HuH-7 (cell line): ENCODE measurements around the gene ADH4.
A peak's percentile ranks its signal among the peaks of the same experiment; 100 is the strongest.
"Not testable (repeated sequence)": the region's sequence is repeated elsewhere in the genome, so short reads cannot be mapped to it uniquely, and the experiment has no call there.

ENCODE experiments used
- DNase-seq: peaks from one replicate; pipeline ENCODE4 v3.0.0; 2011; ENCODE audit warnings: low spot score

ADH4 gene

GRCh38 chr4:99144070-99144469 lies at the start of gene ADH4:
Gene ADH4 (minus strand): TSS chr4:99144297. CDS start chr4:99144222, 75 bp downstream.
- peak; percentile 8 for DNase-seq

GRCh38 chr4:99190336-99190735 lies 46.2 kb upstream of the ADH4 start:
- DNase-seq = no peak

- not testable (repeated sequence) for DNase-seq
These were observed 45.8 kb upstream of the ADH4 start for GRCh38 chr4:99189900-99190299.

GRCh38 chr4:99186029-99186428 lies 41.9 kb upstream of the ADH4 start:
- DNase-seq = no peak

- DNase-seq = no peak
These were observed 41.5 kb upstream of the ADH4 start for GRCh38 chr4:99185581-99185980.

- no peak for DNase-seq
These were observed 36.4 kb upstream of the ADH4 start for GRCh38 chr4:99180382-99181070.

DNA sequence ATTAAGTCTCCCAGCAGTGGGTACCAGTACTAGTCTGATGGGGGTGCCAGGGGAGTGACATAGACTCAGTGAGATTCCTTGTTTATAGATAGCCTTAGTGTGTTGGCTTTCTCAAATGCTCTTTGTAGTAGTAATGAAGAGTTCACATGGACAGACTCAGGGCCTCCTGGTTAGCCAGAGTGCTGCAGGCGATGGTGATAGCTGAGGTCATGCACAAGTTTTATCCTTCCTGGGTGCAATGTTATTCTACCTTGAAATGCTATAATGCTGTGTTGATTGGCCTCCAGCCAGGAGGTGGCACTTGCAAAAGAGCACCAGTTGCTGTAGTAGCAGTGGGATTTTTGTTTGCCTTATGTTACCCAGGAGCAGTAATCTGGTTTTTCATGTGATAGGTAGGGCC lies 35.5 kb upstream of the ADH4 start:
- no peak for DNase-seq

DNA sequence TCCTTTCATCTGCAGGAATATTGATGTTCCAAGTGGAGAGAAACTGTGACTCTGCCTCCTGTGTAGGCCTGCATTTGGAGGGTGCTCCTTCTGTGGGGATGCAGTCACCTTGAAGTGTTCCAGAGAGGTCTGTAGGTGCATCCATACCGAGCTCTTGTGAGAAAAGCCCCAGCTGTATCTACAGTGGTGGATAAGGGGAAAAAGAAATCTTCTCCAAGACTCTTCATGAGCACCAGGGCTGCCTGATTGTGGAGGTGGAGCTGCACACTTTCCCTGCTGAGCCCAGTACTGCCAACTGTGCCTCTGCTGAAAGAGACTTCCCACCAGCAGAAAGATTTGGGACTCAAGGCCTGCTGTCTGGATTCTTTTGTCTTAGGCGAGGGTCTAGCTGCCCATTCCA lies 35.1 kb upstream of the ADH4 start:
- no peak for DNase-seq

DNA sequence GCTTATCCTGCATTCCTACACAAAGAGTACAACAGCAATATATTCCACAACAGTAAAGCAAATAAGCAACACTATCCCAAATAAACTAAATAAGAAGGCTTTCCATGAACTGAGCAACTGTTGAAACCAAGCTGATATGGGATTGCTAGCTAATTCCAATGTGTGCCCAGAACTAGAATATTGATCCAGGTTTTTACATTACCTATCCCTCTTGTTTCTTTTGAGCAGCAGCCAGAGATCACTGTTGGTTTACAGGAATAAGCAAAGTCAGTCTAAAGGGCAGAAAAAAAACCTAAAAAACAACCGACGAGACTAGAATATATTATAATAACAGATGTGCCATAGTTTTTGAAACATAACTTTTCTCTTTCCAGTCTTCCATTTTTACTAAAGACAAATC lies 22.4 kb upstream of the ADH4 start:
- DNase-seq = no peak

- no peak for DNase-seq
These were observed 21.9 kb upstream of the ADH4 start for GRCh38 chr4:99165978-99166377.

DNA sequence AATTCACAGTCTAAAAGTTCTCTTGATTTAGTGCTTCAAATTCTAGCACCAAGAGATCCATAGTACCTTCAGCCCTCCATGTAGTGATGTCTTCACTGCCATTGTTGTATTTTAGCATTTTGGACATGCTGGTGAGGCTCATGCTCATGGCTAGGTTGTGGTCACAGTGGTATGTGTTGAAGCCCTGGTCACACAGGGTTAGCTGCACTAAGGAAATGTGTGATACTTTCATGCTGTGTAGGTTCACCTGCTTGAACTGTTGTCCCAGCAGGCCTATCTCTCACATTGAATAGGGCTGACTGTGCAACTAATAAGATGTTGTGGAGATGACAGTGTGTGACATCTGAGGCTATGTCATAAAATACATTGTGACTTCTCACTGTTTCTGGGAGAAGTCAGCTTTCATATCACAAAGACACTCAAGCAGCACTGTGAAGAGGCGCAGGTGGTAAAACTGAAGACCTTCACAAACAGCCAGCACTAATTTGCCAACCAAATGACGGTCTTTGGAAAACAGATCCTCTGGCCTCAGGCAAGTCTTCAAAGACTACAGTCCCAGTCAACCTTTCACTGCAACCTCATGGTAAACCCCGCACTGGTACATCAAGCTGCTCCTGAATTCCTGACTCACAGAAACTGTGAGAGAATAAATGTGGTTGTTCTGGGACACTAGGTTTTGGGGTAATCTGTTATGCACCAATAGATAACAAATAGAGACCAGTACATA lies 17.4 kb upstream of the ADH4 start:
- DNase-seq = no peak

DNA sequence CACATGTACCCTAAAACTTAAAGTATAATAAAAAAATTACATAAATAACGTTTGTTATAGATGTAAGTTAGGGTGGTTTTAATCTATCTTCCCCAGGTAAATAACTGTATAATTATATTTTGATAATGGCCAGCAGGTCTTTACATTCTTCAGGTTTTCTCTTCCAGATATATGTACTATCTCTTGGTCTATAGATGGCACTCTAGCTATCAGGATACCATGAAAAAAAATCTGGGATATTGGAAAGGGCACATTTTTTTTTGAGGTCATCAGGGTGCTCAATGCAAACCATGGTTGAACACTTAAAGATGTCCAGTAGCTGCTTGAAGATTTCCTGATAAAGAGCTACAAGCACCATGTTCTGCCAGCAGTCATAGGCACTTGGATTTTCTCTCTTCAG lies 15.6 kb upstream of the ADH4 start:
- DNase-seq = no peak

DNA sequence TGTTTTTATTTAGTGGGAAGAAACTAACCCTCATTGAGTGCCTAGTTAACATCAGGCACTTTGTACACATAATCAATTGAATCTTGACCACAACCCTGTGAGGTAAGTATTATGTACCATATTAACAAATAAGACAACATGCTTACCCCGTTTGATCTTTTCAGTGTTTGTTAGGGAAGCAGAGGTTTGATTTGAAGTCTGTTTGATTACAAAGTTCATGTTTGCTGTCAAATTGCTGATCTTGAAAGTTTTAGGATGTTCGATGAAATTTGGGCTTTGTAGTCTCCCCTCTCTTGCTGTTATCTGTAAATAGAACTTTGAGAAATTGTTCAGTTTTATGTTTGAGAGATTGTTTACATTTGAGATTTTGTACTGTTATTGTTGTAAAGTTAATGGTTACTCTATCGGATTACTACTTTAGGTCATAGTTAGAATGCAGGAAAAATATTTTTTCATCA lies 13.4 kb upstream of the ADH4 start:
- no peak for DNase-seq

DNA sequence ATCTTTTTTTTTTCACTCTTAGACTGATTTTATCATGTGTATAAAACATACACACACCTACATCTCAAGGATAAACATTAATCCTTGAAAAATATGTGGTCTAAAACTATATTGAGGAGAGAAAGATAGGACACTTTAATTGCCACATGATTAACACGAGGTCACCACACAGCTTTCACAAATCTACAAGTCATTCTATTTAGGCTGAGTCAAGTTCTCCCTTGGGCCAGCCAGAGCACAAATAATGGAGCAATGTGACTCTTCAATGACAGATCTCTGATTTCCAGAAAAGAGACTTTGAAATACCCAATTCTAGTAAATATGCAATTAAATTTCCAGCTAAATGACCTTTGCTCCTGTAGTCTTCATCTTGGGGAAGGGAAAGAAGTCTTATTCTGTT lies 12.9 kb upstream of the ADH4 start:
- DNase-seq = no peak

DNA sequence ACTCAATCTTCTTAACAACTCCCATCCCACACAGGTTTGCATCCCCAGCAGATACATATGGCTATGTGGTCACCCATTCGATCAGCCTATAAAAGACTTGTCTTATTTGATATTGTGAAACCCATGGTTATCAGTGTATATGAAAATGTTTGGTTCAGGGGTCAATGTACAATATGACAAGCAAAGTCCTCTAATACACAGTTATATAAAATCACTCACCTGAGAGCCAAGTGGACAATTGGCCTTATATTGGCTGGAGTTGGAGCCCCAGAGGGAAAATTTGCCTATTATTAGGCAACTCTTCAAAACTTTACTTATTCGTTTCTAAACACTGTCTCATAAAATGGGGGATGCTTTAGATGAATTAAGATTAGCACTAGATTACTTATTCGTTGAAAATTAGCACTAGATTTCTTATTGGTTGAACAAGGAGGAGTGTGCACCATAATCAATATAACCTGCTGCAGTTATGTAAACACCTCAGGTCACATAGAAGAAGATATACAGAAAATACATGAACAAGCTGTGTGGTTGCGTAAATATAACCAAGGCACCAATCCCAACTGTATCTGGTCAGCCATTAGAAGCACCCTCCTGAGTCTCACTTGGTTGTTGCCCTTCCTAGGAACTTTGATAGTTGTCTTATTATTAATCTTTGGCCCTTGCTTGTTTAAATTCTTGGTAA lies 10.7 kb upstream of the ADH4 start:
- no peak for DNase-seq

GRCh38 chr4:99151995-99152394 lies 7.9 kb upstream of the ADH4 start:
- no peak for DNase-seq

GRCh38 chr4:99151452-99151851 lies 7.4 kb upstream of the ADH4 start:
- no peak for DNase-seq

DNA sequence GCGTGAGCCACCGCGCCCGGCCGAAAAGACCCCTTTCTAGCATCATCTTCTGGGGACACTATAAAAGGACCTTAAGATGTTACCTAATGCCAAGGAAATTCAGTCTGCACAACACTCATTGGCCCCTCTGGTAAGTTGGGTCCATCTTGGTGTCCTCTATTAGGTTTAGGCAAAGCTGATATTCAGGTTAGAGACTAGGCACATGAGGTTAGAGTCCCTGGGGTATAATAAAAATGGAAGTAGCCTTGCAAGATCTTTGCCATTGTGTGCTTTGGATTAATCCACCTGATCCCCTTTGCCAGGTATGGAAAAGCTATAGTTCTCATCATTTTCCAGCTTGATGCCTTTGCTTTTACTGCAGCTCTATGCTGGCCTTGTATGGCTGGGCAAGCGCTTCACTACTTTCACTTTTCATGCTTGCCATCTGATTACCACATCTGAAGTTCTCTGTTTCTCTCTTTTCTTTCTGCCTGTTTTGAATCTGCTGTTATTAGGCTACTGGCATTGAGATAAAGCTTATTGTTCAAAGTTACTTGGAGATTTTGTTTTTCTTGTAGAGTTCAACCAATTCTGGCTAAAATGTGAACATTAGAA lies 5.4 kb upstream of the ADH4 start:
- no peak for DNase-seq

DNA sequence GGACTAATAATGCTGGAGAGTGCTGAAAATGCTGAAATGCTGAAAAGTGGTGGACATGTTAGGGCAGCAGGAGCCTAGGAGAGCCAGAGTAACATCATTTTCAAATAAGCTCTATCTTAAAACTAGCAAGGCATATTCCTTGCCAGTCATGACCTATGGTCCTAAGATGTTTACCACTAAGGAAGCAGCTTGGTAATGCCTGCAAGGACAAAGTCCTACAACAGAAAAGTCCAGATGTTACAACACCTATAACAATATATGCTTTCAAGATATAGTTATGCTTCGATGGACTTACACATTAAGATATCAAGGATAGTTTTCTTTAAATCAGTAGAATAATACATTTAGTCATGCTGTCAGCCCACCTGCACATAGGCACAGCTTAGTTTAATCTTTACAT lies 4.5 kb upstream of the ADH4 start:
- no peak for DNase-seq

- DNase-seq = no peak
These were observed 490 bp upstream of the ADH4 start for GRCh38 chr4:99144587-99144986.

GRCh38 chr4:99136329-99136728 lies 7.8 kb downstream of the ADH4 start:
- no peak for DNase-seq

- no peak for DNase-seq
These were observed 8.4 kb downstream of the ADH4 start for GRCh38 chr4:99135541-99136162.
